Measurements from ENCODE around the gene OR51F1.
"Not testable (repeated sequence)": the region's sequence is repeated elsewhere in the genome, so short reads cannot be mapped to it uniquely, and the experiment has no call there.

OR51F1 gene

DNA sequence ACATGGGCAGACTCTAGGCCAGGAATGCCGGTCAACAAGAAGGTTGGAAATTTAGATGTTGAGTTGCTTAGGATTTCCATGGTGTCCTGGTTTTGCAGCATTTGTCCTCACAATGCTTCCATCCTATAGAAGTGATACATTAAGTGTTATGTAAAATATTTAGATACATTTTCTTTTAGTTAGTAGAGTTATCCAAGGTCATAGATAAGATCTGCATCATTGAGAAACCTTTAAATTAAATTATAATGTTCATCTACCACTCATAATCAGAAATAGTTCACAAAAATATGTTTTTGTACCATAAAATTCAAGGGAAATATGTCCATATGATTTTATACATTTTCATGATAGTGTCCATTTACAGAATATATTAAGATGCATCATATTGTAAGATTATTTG, at the start of gene OR51F1:
Gene OR51F1 (minus strand): TSS at position 101 of the 400 bp plus-strand sequence. CDS start 0 bp downstream, at position 101.
- no peak for DNase-seq

- no peak for DNase-seq
These were observed 39.5 kb upstream of the OR51F1 start for GRCh38 chr11:4809246-4809645.

DNA sequence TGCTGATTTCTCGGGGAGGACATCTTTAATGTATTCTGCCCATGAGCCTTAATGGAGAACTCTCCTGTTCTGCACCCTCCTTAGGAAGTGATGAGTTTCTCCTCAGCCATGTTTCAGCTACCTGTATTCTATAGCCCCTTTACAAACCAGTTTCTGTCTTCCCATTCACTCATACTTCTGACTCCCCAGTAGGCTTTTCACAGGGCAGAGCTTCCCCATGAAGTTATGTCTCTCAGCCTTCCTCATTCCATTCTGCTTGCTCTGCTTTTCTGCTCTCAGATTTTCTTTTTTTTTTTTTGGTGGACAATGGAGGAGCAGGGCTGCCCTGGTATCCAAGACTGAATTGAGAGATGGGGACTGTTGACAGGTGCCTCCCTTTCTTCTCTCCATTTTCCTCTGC, 38.7 kb upstream of the OR51F1 start:
- no peak for DNase-seq

DNA sequence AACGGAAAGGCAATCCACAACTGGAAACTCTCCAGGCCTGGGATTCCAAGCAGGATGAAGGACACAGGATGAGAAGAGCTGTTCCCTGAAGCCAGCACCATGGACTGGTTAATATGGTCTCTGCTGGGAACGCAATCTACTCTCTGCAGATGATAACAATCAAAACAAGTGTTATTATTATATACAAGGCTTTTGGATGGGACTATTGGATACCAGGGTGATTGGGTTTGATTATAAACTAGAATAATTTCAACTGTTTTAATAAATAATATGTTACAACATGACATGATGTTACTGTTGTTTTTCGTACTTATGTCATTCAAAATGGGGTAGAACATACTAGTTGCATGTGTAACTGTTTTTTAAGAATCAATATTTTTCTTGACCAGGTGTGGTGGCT, 34.5 kb upstream of the OR51F1 start, which contains the start of gene OR52R1:
Gene OR52R1 (minus strand): TSS at position 101 of the 400 bp plus-strand sequence. CDS start 0 bp downstream, at position 101.
- no peak for DNase-seq

DNA sequence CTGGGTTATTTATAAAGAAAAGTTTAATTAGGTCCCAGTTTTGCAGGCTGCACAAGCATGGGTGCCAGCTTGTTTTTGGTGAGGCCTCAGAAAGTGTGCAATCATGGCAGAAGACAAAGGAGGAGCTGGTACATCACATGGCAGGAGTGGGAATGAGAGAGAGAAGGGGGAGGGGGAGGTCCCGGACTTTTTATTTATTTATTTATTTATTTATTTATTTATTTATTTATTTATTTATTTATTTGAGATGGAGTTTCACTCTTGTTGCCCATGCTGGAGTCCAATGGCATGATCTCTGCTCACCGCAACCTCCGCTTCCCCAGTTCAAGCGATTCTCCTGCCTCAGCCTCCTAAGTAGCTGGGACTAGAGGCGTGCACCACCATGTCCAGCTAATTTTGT, 31.6 kb upstream of the OR51F1 start:
- DNase-seq, result not testable (repeated sequence)

GRCh38 chr11:4798427-4799183, 28.9 kb upstream of the OR51F1 start:
- no peak for DNase-seq

DNA sequence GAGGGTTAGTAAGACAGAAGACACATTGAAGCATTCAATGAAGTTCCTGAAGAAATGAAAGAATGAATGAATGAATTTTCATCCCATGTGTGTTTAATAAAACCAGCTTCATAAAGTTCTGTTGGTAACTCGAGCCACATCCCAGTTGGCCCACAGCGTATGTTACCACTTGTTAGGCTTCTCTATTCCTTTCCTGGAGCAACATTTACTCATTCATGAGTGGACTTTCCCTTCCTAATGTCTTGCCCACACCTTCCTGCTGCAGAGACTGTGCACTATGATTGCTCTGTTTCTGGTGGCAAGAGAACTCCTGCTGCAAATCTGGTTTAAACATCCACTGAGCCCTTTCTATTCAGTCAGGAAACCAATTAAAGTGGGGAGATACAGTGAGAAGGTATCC, 27.5 kb upstream of the OR51F1 start:
- DNase-seq, result no peak

- no peak for DNase-seq
These were observed 12.7 kb upstream of the OR51F1 start for GRCh38 chr11:4782454-4782853.

GRCh38 chr11:4768094-4768493, 1.6 kb downstream of the OR51F1 start:
- DNase-seq, result no peak

DNA sequence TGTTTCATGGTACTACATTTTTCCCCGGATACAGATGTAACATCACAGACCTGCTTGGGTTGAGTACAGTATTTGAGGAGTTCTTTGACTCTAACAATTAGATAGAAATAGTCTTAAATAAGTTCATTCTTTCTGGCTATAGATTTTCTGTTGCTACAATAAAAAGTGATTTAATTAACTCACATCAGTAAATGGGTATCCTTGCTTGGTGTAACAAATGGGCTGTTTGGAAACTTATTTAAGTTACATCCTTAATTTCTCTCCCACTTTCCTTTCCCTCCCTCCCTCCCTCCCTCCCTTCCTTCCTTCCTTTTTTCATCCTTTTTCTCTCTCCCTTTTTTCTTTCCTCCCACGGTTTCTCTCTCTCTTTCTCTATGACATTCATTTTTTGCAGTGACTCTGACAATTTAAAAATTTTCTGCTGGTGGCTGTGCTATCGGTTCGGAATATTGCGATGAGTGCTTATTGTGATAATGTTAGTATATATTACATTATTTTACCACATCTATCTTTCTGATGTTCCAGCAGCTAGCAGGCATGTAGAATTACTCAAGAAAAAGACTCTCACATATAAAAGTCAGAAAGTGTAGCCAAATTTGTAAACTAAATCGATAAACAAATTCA, 3.2 kb downstream of the OR51F1 start:
- DNase-seq, result no peak

- no peak for DNase-seq
These were observed 6.6 kb downstream of the OR51F1 start for GRCh38 chr11:4763096-4763495.

DNA sequence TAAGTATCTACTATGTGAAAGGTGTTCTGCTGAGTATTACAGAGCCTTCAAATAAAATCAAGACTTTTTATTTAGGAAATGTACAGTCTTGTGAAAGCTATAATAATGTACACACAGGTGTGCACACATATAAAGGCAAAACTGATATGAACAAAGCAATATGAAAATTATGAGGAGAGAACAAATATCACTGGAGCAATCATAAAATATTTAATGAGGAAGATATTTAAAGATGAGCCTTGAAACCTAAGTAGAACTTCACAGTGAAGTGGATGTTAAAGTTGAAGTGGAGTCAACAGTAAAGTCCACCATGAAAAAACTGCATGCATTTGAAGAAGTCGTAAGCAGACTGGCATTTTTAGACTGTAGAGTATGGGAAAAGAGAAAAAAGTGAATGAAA, 18.5 kb downstream of the OR51F1 start:
- DNase-seq, result no peak

DNA sequence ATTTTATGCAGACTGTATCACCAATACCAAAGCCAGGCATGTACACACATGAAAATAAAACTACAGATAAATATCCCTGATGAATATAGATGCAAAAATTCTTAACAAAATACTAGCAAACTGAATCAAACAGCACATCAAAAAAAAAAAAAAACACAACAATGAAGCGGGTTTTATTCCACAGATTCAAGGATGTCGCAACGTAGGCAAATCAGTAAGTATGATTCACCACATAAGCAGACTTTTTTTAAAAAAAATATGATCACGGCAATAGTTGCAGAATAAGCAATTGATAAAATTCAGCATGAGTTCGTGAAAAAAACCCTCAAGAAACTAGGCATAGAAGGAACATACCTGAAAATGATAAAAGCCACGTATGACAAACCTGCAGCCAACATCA, 21.3 kb downstream of the OR51F1 start:
- no peak for DNase-seq

DNA sequence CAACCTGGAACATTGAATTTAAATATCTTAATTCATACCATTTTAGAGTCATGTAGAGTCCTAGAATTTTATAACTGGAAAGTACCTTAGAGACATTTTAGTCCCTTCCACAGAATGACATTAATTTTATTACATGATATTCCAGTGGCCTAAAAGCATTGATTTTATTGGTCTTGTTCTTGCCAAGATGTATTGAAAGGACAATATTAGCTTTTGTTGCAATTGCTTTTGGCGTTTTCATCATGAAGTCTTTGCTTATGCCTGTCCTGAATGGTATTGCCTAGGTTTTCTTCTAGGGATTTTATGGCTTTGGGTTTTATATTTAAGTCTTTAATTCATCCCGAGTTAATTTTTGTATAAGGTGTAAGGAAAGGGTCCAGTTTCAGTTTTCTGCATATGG, 29.0 kb downstream of the OR51F1 start:
- DNase-seq, result no peak

DNA sequence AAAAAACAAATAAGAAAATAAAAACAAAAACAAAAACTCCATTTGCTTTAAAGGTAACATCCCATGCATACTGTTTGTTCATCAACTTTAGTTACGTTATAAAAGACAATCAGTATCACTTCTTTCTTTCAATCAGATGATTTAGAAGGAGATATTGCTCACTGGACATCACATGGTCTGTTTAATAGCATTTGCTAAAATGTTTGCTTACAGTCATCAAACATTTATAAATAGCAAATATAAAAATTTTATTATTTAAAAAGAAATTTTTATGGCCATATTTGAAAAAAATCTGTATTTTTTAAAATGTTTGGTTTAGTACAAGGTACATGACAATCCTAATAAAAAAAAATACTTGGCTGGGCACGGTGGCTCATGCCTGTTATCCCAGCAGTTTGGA, 42.6 kb downstream of the OR51F1 start:
- DNase-seq, result no peak

DNA sequence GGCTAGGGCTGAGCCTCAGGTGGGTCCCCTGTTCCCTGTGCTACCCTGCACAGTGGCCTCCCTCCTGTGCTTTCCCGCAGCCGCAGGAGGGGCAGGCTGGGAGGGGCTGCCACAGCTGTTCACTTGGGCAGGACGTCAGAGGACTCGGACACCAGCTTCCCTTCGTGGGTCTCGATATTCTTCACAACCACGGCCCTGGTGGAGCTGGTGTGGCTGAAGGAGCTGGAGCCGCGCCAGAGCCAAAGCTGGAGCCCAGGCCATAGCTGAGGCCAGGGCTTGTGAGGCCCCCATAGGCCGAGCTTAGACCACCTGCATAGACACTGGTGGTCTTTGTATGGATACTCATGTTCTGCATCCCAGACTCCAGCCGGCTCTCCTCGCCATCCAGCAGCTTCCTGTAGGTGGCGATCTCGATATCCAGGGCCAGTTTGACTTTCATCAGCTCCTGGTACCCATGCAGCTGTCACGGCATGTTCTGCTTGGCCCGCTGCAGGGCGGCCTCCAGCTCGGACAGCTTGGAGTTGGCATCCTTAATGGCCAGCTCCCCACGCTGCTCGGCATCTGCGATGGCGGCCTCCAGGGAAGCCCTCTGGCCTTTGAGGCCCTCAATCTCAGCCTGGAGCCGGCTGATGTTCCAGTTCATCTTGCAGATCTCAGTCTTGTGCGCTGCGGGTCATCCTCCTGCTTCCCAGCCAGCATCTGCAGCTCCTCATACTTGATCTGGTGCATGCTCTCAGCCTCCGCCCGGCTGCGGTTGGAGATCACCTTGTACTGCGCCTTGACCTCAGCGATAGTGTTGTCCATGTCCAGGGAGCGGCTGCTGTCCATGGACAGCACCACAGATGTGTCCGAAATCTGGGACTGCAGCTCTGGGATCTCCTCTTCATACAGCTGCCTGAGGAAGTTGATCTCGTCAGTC, 46.9 kb downstream of the OR51F1 start:
- DNase-seq, result not testable (repeated sequence)
